K562 (cell line): ENCODE results near the gene FXYD3. TPM values are rescaled to one million over a fixed set of nuclear protein-coding genes. Genes with fewer than 3 reads are reported as not detected.

Source experiments
- AFF1 ChIP-seq, 2 experiments: fragments of 450-650 bp; IDR thresholded peaks; 2 replicates each; pipeline ENCODE4 v1.6.1; 2018; ENCODE audit warnings: mild to moderate bottlenecking in 2 of 2, low read depth in 1 of 2; ENCODE audit not compliant: partially characterized antibody in 2 of 2
- ATF3 ChIP-seq, 2 experiments: fragments of 450-650 bp in 1 of 2; sonication (generic) in 1 of 2; formaldehyde crosslinking in 1 of 2; IDR thresholded peaks in 1 of 2; conservative IDR thresholded peaks in 1 of 2; 2 replicates each; pipeline versions ENCODE4 v1.6.1 to v1.8.1; 2016 to 2023; ENCODE audit warnings: mild to moderate bottlenecking in 2 of 2, moderate library complexity in 2 of 2, inconsistent platforms in 1 of 2, missing genetic modification reagents in 1 of 2
- CTBP1 ChIP-seq: fragments of 450-650 bp; IDR thresholded peaks from 2 replicates; pipeline ENCODE4 v1.6.1; 2016; ENCODE audit warnings: borderline replicate concordance
- CTCFL ChIP-seq: IDR thresholded peaks from 2 replicates; pipeline ENCODE4 v1.6.1; 2011; ENCODE audit warnings: borderline replicate concordance, low read depth, mild to moderate bottlenecking, moderate library complexity, low read length; ENCODE audit not compliant: insufficient read depth, poor library complexity, severe bottlenecking
- HBP1 ChIP-seq: fragments of 450-650 bp; formaldehyde crosslinking; IDR thresholded peaks from 2 replicates; pipeline ENCODE4 v1.4.0; 2022; ENCODE audit warnings: missing genetic modification characterization
- HDGF ChIP-seq: fragments of 450-650 bp; IDR thresholded peaks from 2 replicates; pipeline ENCODE4 v1.6.1; 2016
- HNRNPUL1 ChIP-seq: fragments of 200-400 bp; formaldehyde crosslinking; IDR thresholded peaks from 2 replicates; pipeline ENCODE4 v1.6.1; 2017; ENCODE audit warnings: low read length
- KAT8 ChIP-seq: fragments of 450-650 bp; IDR thresholded peaks from 2 replicates; pipeline ENCODE4 v1.6.1; 2016; ENCODE audit warnings: low read depth, mild to moderate bottlenecking
- MTA1 ChIP-seq: fragments of 450-650 bp; IDR thresholded peaks from 2 replicates; pipeline ENCODE4 v1.6.1; 2017; ENCODE audit warnings: borderline replicate concordance
- NR2C1 ChIP-seq, 2 experiments: fragments of 450-650 bp; IDR thresholded peaks; 2 replicates each; pipeline ENCODE4 v1.6.1; 2017; ENCODE audit warnings: mild to moderate bottlenecking in 2 of 2, antibody characterized with exemption in 1 of 2, inconsistent platforms in 1 of 2, missing compliant biosample characterization in 1 of 2, missing genetic modification characterization in 1 of 2
- PML ChIP-seq: IDR thresholded peaks from 2 replicates; pipeline ENCODE4 v1.6.1; 2012; ENCODE audit warnings: low read length, inconsistent platforms
- POLR2G ChIP-seq: fragments of 200-400 bp; formaldehyde crosslinking; IDR thresholded peaks from 2 replicates; pipeline ENCODE4 v1.6.1; 2017; ENCODE audit warnings: low read depth, mild to moderate bottlenecking, antibody characterized with exemption, low read length, moderate library complexity
- TCF15 ChIP-seq: fragments of 250-450 bp; sonication (Bioruptor Pico); IDR thresholded peaks from 2 replicates; pipeline ENCODE4 v1.8.0; 2022; ENCODE audit warnings: moderate library complexity, mild to moderate bottlenecking, inconsistent platforms
- TRIM25 ChIP-seq: fragments of 450-650 bp; IDR thresholded peaks from 2 replicates; pipeline ENCODE4 v1.7.0; 2016; ENCODE audit warnings: borderline replicate concordance
- ZNF24 ChIP-seq: fragments of 450-650 bp; IDR thresholded peaks from 2 replicates; pipeline ENCODE4 v1.6.1; 2016
- ZZZ3 ChIP-seq: fragments of 450-650 bp; IDR thresholded peaks from 2 replicates; pipeline ENCODE4 v1.6.1; 2016; ENCODE audit warnings: antibody characterized with exemption, mild to moderate bottlenecking, moderate library complexity
- polyA plus RNA-seq, 8 experiments: library from polyadenylated mRNA; depleted of rRNA in 4 of 8; stranded (reverse) in 5 of 8; unstranded in 3 of 8; fragments of >200 nt; fragmentation: Nextera tagmentation in 2 of 8; fragmentation: Illumina TruSeq in 1 of 8; extraction: Ambion mirVana in 2 of 8; extraction: Trizol in 1 of 8; gene quantifications; 2 replicates each; pipeline versions ENCODE4 v1.2.1 to v1.2.3, GENCODE V29; 2011 to 2014; ENCODE audit warnings: inconsistent platforms in 1 of 8, missing spikeins in 1 of 8
- total RNA-seq, 7 experiments: library from RNA; depleted of rRNA in 6 of 7; stranded (reverse); fragments of >200 nt in 6 of 7; fragmentation: Illumina TruSeq in 2 of 7; extraction: Trizol in 2 of 7; gene quantifications; 2 replicates each; pipeline versions ENCODE4 v1.2.1 to v1.2.3, GENCODE V29; 2011 to 2021; ENCODE audit warnings: low replicate concordance in 1 of 7

FXYD3 gene
- total and polyA plus RNA-seq, 9 of the 15 experiments (the other 6 are each of a cell fraction or from before 2014, with no cell fraction given), result 0.24 TPM; not detected in 8

- TF ChIP-seq AFF1 (IDR thresholded peaks at IDR 0.05; ENCODE audit: low read depth in 1 of 2, partially characterized antibody in 2 of 2) (peak in 1 of 2 experiments; percentile 25), CTBP1 (peak; percentile 69; the same call in 1 of the 2 replicates), CTCFL (peak; percentile 31), ZNF24 (no peak), MTA1 (peak; percentile 85), TCF15 (CRISPR knock-in tag) (no peak), POLR2G (0 out of 2 replicates have a peak, but pooled peaks have one; percentile 21), PML (no peak), ZZZ3 (0 out of 2 replicates have a peak, but pooled peaks have one; percentile 32), HDGF (no peak), HNRNPUL1 (0 out of 2 replicates have a peak, but pooled peaks have one; percentile 39), HBP1 (CRISPR knock-in tag) (0 out of 2 replicates have a peak, but pooled peaks have one; percentile 31), KAT8 (no peak), ATF3 (IDR thresholded peaks at IDR 0.05) (peak; percentile 56), ATF3 (CRISPR knock-in tag; conservative IDR thresholded peaks at IDR 0.05) (no peak), NR2C1 (IDR thresholded peaks at IDR 0.05) (peak; percentile 50; the same call in 1 of the 2 replicates), NR2C1 (tag; IDR thresholded peaks at IDR 0.05) (no peak), TRIM25 (0 out of 2 replicates have a peak, but pooled peaks have one; percentile 21)
These were observed 19.8 kb downstream of the FXYD3 start (continued) for GRCh38 chr19:35135389-35135909.
